ENCODE results near the gene LRRC8D. TPM values are rescaled to one million over a fixed set of nuclear protein-coding genes. Genes with fewer than 3 reads are reported as not detected.

The LRRC8D gene
- total RNA-seq, 1 experiment from 2014 or later, result 15.0 TPM

- Histone ChIP-seq H3K36me3 (ENCODE audit: control insufficient read depth in 1 of 2, insufficient read depth in 2 of 2, low read length in 2 of 2) (no peaks in the 10 kb centered on the region), H3K9me3 (ENCODE audit: control insufficient read depth in 1 of 2, insufficient read depth in 1 of 2, low read depth in 1 of 2, low read length in 2 of 2) (no peaks in the 10 kb centered on the region), H3K79me2 (ENCODE audit: insufficient read depth, low read length) (no peaks in the 10 kb centered on the region), H4K20me1 (ENCODE audit: insufficient read depth) (no peaks in the 10 kb centered on the region), H3K4me1 (ENCODE audit: control insufficient read depth in 1 of 2, insufficient read depth in 2 of 2, low read length in 2 of 2) (peaks cover 0 to 4% of the 10 kb centered on the region in 2 experiments; a peak in 1 of 4 replicates), H3K27ac (ENCODE audit: low read depth, low read length) (no peak overlapping the region), H3K27me3 (ENCODE audit: insufficient read depth, low read length) (no peaks in the 10 kb centered on the region), H2AFZ (ENCODE audit: low read depth, low read length, poor library complexity, severe bottlenecking) (no peak overlapping the region), H3K4me2 (ENCODE audit: low read length) (no peak overlapping the region), H3K9me2 (ENCODE audit: insufficient read depth) (no peaks in the 10 kb centered on the region), H3K9ac (ENCODE audit: low read length) (no peak overlapping the region), H3K4me3 (replicated peaks in 1 of 2; ENCODE audit: low read depth in 1 of 2, low read length in 2 of 2) (no peak overlapping the region)
- ChIA-PET CTCF (no interaction called here), RAD21 (ENCODE audit: low non-redundant PET in 1 of 2, low total read pairs in 2 of 2, uncharacterized antibody in 2 of 2, unreplicated experiment in 2 of 2) (no interaction called here), POLR2A (no interaction called here)
- no peak for ATAC-seq
- TF ChIP-seq CBX3 (IDR thresholded peaks at IDR 0.05; ENCODE audit: low read depth) (no peak), FOSL1 (IDR thresholded peaks at IDR 0.05; ENCODE audit: low read depth) (no peak), REST (IDR thresholded peaks at IDR 0.05; ENCODE audit: low read depth) (no peak), ZFX (IDR thresholded peaks at IDR 0.05) (no peak), JUND (IDR thresholded peaks at IDR 0.05) (no peak), RAD21 (IDR thresholded peaks at IDR 0.05; ENCODE audit: low read depth) (no peak), ZBTB33 (IDR thresholded peaks at IDR 0.05; ENCODE audit: extremely low read depth, insufficient replicate concordance, low read length) (no peak)
- no TSS peak for BruUV-seq (replicated peaks)
- DNase-seq (ENCODE audit: low read depth, low spot score), result no peak
- intact Hi-C loops (cut with micrococcal nuclease), result no loop called here
These were observed 20.1 kb upstream of the LRRC8D start for GRCh38 chr1:89800718-89801117.

Measured in HCT116 (cell line).